Measurements from ENCODE around the gene LPIN1. TPM values are rescaled to one million over a fixed set of nuclear protein-coding genes. Genes with fewer than 3 reads are reported as not detected.
A peak's percentile ranks its signal among the peaks of the same experiment; 100 is the strongest.

Gene LPIN1
- total RNA-seq, 6 experiments from 2014 or later: 17.5 to 22.9 (median 20.7) TPM

DNA sequence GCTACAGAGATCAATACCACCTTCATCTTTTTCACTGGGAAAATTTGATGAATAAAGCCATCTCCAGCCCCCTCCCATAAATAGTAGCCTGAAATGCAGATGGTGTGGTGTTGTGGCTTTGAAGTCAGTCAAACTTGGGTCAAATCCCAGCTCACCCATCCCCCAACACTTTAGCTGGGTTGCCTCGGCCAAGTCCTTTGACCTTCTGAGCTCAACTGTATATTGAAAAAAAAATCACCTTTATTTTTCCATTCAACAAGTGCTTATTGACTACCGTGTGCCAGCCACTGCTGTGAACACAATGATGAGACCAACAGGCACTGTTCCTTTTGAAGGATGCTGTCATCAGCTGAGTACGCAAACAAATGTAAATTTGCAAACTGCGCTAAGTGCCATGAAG, 41.4 kb upstream of the LPIN1 start:
- Mint-ChIP-seq H3K9me3 (peaks cover 12% of the 10 kb centered on the region), H3K36me3 (ENCODE audit: low read depth) (peaks cover 10% of the 10 kb centered on the region; the same call in 1 of the 2 replicates), H3K27me3 (ENCODE audit: insufficient read depth) (no peaks in the 10 kb centered on the region; the same call in none of the 2 replicates), H3K27ac (no peak overlapping the region), H3K4me1 (ENCODE audit: low read depth) (peaks cover 12% of the 10 kb centered on the region), H3K4me3 (no peak overlapping the region)
- no peak for DNase-seq
- TF ChIP-seq, protein P1, sequence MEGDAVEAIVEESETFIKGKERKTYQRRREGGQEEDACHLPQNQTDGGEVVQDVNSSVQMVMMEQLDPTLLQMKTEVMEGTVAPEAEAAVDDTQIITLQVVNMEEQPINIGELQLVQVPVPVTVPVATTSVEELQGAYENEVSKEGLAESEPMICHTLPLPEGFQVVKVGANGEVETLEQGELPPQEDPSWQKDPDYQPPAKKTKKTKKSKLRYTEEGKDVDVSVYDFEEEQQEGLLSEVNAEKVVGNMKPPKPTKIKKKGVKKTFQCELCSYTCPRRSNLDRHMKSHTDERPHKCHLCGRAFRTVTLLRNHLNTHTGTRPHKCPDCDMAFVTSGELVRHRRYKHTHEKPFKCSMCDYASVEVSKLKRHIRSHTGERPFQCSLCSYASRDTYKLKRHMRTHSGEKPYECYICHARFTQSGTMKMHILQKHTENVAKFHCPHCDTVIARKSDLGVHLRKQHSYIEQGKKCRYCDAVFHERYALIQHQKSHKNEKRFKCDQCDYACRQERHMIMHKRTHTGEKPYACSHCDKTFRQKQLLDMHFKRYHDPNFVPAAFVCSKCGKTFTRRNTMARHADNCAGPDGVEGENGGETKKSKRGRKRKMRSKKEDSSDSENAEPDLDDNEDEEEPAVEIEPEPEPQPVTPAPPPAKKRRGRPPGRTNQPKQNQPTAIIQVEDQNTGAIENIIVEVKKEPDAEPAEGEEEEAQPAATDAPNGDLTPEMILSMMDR (IDR thresholded peaks at IDR 0.05): no peak

DNA sequence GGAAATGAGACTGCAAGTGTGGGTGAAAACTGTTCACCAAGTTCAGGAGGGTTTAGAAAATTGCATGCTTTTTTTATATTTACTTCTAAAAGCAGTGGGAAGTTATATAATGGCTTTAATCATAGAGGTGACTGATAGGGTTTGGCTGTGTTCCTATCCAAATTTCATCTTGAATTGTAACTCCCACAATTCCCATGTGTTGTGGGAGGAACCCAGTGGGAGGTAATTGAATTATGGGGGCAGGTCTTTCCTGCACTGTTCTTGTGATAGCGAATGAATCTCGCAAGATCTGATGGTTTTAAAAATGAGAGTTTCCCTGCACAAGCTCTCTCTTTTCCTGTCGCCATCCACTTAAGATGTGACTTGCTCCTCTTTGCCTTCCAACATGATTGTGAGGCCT, 40.7 kb upstream of the LPIN1 start:
- Mint-ChIP-seq H3K9me3 (peaks cover 12% of the 10 kb centered on the region), H3K27me3 (ENCODE audit: insufficient read depth) (no peaks in the 10 kb centered on the region; the same call in none of the 2 replicates), H3K4me3 (no peak overlapping the region), H3K4me1 (ENCODE audit: low read depth) (peaks cover 18% of the 10 kb centered on the region), H3K36me3 (ENCODE audit: low read depth) (peaks cover 10% of the 10 kb centered on the region; the same call in 1 of the 2 replicates), H3K27ac (no peak overlapping the region)
- DNase-seq: no peak
- TF ChIP-seq, protein P1 (IDR thresholded peaks at IDR 0.05): no peak

DNA sequence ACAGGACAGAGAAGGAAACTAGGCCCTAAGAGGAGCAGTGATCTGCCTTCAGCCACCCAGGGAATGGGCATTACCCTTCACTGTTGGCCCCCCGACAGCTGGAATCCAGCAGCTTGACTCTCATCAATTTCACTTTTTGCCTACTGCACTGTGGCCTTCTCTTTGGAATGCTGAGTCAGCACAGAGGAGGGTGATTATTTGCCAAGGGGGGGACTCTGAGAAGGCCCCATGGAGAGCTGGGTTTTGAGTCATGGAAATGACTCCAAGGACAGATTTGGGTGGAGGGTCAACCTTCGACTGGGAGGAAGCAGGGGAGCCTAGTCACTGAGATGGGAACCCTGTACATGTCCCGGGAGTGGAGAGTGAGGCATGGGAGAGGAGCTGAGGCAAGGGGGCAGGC, 38.3 kb upstream of the LPIN1 start:
- Mint-ChIP-seq H3K4me1 (ENCODE audit: low read depth) (peaks cover 23% of the 10 kb centered on the region), H3K36me3 (ENCODE audit: low read depth) (peaks cover 10% of the 10 kb centered on the region; the same call in 1 of the 2 replicates), H3K4me3 (no peak overlapping the region), H3K27ac (no peak overlapping the region), H3K27me3 (ENCODE audit: insufficient read depth) (no peaks in the 10 kb centered on the region; the same call in none of the 2 replicates), H3K9me3 (peaks cover 12% of the 10 kb centered on the region)
- TF ChIP-seq, protein P1 (IDR thresholded peaks at IDR 0.05): no peak
- DNase-seq: no peak

DNA sequence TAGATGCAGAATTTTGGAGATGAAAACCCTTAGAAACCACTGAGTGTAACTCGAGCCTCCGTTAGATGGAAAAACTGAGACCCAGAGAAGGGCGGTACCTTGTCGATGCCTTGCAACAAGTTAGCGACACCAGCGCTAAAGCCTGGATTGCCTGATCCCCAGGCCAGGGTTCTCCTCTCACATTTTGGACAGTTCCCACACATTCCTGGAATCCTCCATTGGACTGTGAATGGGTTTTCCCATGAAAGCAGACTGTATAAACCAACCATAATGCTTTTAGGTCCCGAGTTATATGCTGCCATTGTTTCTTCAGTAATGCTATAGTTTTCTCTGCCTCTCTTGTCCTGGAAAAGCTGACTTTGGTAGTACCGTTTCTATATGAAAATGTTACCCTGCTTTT, 37.1 kb upstream of the LPIN1 start:
- peaks cover 4% of the 10 kb centered on the region for H3K27me3 Mint-ChIP-seq (ENCODE audit: insufficient read depth)
- H3K9me3 Mint-ChIP-seq: peaks cover 12% of the 10 kb centered on the region
- peaks cover 10% of the 10 kb centered on the region; the same call in 1 of the 2 replicates for H3K36me3 Mint-ChIP-seq (ENCODE audit: low read depth)
- H3K4me1 Mint-ChIP-seq (ENCODE audit: low read depth): peaks cover 23% of the 10 kb centered on the region
- TF ChIP-seq, protein P1 (IDR thresholded peaks at IDR 0.05): no peak
- no peak overlapping the region for H3K27ac Mint-ChIP-seq
- H3K4me3 Mint-ChIP-seq: no peak overlapping the region
- DNase-seq: no peak

DNA sequence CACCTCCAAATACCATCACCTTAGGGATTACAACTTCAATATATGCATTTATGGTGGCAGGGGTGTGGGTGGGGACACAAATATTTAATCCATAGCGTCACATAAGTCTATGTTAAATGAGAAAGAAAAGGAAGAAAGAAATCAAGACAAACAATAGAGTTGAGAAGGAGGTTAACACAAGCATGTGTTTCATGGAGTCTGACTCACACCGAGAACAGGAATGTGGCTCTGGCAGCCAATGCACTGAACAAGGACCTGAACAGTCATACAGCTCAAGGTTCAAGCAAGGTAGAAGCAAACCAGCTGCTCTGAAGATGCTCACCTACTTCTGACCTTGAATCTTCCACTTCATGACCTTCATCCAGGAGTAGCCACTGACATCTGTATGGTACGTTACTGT, 36.2 kb upstream of the LPIN1 start:
- H3K27ac Mint-ChIP-seq: no peak overlapping the region
- peaks cover 11% of the 10 kb centered on the region for H3K9me3 Mint-ChIP-seq
- DNase-seq: peak; percentile 72

More for the DNA sequence above, 36.2 kb upstream of the LPIN1 start:
- Mint-ChIP-seq H3K4me1 (ENCODE audit: low read depth) (peaks cover 23% of the 10 kb centered on the region), H3K27me3 (ENCODE audit: insufficient read depth) (peaks cover 4% of the 10 kb centered on the region), H3K36me3 (ENCODE audit: low read depth) (peaks cover 10% of the 10 kb centered on the region; the same call in 1 of the 2 replicates), H3K4me3 (no peak overlapping the region; the same call in 1 of the 2 replicates)
- TF ChIP-seq, protein P1 (IDR thresholded peaks at IDR 0.05): no peak
